Kidney epithelial cell (primary cell): ENCODE results near the gene SLC10A3. TPM values are rescaled to one million over a fixed set of nuclear protein-coding genes. Genes with fewer than 3 reads are reported as not detected.

ENCODE experiments used
- DNase-seq: peaks from one replicate; pipeline ENCODE4 v3.0.0-alpha.2; 2010; ENCODE audit warnings: low read depth
- H3K27me3 ChIP-seq: 2 replicates; pipeline ENCODE4 v1.6.0; 2011; ENCODE audit warnings: low read length; ENCODE audit not compliant: control insufficient read depth, insufficient read depth
- H3K36me3 ChIP-seq: 2 replicates; pipeline ENCODE4 v1.5.1; 2011; ENCODE audit warnings: low read length; ENCODE audit not compliant: control insufficient read depth, insufficient read depth
- H3K4me3 ChIP-seq: 2 replicates; pipeline ENCODE4 v1.5.1; 2011; ENCODE audit warnings: low read depth, mild to moderate bottlenecking, control low read depth, low read length
- CTCF ChIP-seq: IDR thresholded peaks from 2 replicates; pipeline ENCODE4 v1.5.1; 2011; ENCODE audit warnings: mild to moderate bottlenecking, moderate library complexity, low read length, control low read depth, inconsistent platforms; ENCODE audit not compliant: insufficient read depth, poor library complexity, severe bottlenecking
- total RNA-seq: library from RNA; depleted of rRNA; stranded (reverse); fragments of >200 nt; gene quantifications from 2 replicates; pipeline ENCODE4 v1.2.3, GENCODE V29; 2015

Gene SLC10A3
- total RNA-seq, 1 donor from 2014 or later = 20.3 TPM

- DNase-seq = no peak
- no peaks in the 10 kb centered on the region for H3K36me3 ChIP-seq
Observed at GRCh38 chrX:154450312-154450711, 40.1 kb downstream of the SLC10A3 start.

GRCh38 chrX:154449618-154450017 lies 40.8 kb downstream of the SLC10A3 start:
- Histone ChIP-seq H3K36me3 (no peaks in the 10 kb centered on the region), H3K4me3 (no peak overlapping the region), H3K27me3 (no peaks in the 10 kb centered on the region)
- DNase-seq = no peak
- TF ChIP-seq CTCF = no peak

More at GRCh38 chrX:154450312-154450711, 40.1 kb downstream of the SLC10A3 start:
- Histone ChIP-seq H3K4me3 (no peak overlapping the region), H3K27me3 (no peaks in the 10 kb centered on the region)
- no peak for TF ChIP-seq CTCF

- Histone ChIP-seq H3K36me3 (no peaks in the 10 kb centered on the region), H3K27me3 (no peaks in the 10 kb centered on the region), H3K4me3 (no peak overlapping the region)
- no peak for TF ChIP-seq CTCF
- no peak for DNase-seq
Observed at GRCh38 chrX:154448484-154448883, 41.9 kb downstream of the SLC10A3 start.

GRCh38 chrX:154446430-154446829 lies 44.0 kb downstream of the SLC10A3 start:
- TF ChIP-seq CTCF = no peak
- H3K36me3 ChIP-seq = no peaks in the 10 kb centered on the region
- no peak overlapping the region for H3K4me3 ChIP-seq
- no peak for DNase-seq
- no peaks in the 10 kb centered on the region for H3K27me3 ChIP-seq

GRCh38 chrX:154445776-154446175 lies 44.7 kb downstream of the SLC10A3 start:
- no peaks in the 10 kb centered on the region for H3K27me3 ChIP-seq
- no peak for TF ChIP-seq CTCF
- H3K36me3 ChIP-seq = no peaks in the 10 kb centered on the region
- no peak overlapping the region for H3K4me3 ChIP-seq
- no peak for DNase-seq

GRCh38 chrX:154444755-154445246 lies 45.6 kb downstream of the SLC10A3 start:
- DNase-seq = no peak
- Histone ChIP-seq H3K4me3 (peak overlapping the region; percentile 57), H3K36me3 (no peaks in the 10 kb centered on the region)

More at GRCh38 chrX:154444755-154445246, 45.6 kb downstream of the SLC10A3 start:
- no peak for TF ChIP-seq CTCF
- no peaks in the 10 kb centered on the region for H3K27me3 ChIP-seq
